Parathyroid adenoma (tissue), 2 donors: Measurements from ENCODE around the gene BEST2.

Experiments used
- H2AFZ ChIP-seq: fragments of 300-600 bp; sonication (generic); one replicate; pipeline ENCODE4 v1.7.0; 2017; ENCODE audit warnings: antibody characterized with exemption, mild to moderate bottlenecking
- H3K27ac ChIP-seq: fragments of 300-600 bp; sonication (generic); one replicate; pipeline ENCODE4 v1.7.0; 2017
- H3K27me3 ChIP-seq: fragments of 300-600 bp; sonication (generic); one replicate; pipeline ENCODE4 v1.7.0; 2017; ENCODE audit warnings: low read length; ENCODE audit not compliant: control insufficient read depth, insufficient read depth
- H3K36me3 ChIP-seq: fragments of 300-600 bp; sonication (generic); one replicate; pipeline ENCODE4 v1.7.0; 2017; ENCODE audit warnings: low read length; ENCODE audit not compliant: control insufficient read depth, insufficient read depth
- H3K4me1 ChIP-seq: fragments of 300-600 bp; sonication (generic); one replicate; pipeline ENCODE4 v1.7.0; 2017; ENCODE audit warnings: control low read depth
- H3K4me2 ChIP-seq: fragments of 300-600 bp; sonication (generic); one replicate; pipeline ENCODE4 v1.7.0; 2017; ENCODE audit warnings: low read length
- H3K4me3 ChIP-seq: fragments of 300-600 bp; sonication (generic); one replicate; pipeline ENCODE4 v1.7.0; 2017; ENCODE audit warnings: low read depth, low read length
- H3K79me2 ChIP-seq: fragments of 300-600 bp; sonication (generic); one replicate; pipeline ENCODE4 v1.7.0; 2017; ENCODE audit warnings: control low read depth
- H3K9ac ChIP-seq: fragments of 300-600 bp; sonication (generic); one replicate; pipeline ENCODE4 v1.7.0; 2017; ENCODE audit warnings: mild to moderate bottlenecking
- H3K9me3 ChIP-seq: fragments of 300-600 bp; sonication (generic); one replicate; pipeline ENCODE4 v1.7.0; 2017; ENCODE audit warnings: low read length; ENCODE audit not compliant: control insufficient read depth
- TF ChIP-seq, protein P1 (sequence below): fragments of 300-600 bp; sonication (generic); IDR thresholded peaks from one replicate; pipeline ENCODE4 v1.7.0; 2017; ENCODE audit warnings: antibody characterized with exemption, mild to moderate bottlenecking
- donor health status: primary hyperparathyroidism.

The BEST2 gene

GRCh38 chr19:12751635-12752034, at the start of gene BEST2:
Gene BEST2 (plus strand): TSS chr19:12751791. CDS start chr19:12752593, 802 bp downstream.
- Histone ChIP-seq H3K79me2 (no peaks in the 10 kb centered on the region), H3K9me3 (no peaks in the 10 kb centered on the region), H3K27me3 (no peaks in the 10 kb centered on the region), H3K4me2 (no peak within 1 kb of the TSS), H3K4me1 (no peaks in the 10 kb centered on the region), H2AFZ (no peak within 1 kb of the TSS), H3K27ac (no peak within 1 kb of the TSS), H3K36me3 (no peaks in the 10 kb centered on the region), H3K4me3 (no peak within 1 kb of the TSS), H3K9ac (no peak within 1 kb of the TSS)
- TF ChIP-seq, protein P1, sequence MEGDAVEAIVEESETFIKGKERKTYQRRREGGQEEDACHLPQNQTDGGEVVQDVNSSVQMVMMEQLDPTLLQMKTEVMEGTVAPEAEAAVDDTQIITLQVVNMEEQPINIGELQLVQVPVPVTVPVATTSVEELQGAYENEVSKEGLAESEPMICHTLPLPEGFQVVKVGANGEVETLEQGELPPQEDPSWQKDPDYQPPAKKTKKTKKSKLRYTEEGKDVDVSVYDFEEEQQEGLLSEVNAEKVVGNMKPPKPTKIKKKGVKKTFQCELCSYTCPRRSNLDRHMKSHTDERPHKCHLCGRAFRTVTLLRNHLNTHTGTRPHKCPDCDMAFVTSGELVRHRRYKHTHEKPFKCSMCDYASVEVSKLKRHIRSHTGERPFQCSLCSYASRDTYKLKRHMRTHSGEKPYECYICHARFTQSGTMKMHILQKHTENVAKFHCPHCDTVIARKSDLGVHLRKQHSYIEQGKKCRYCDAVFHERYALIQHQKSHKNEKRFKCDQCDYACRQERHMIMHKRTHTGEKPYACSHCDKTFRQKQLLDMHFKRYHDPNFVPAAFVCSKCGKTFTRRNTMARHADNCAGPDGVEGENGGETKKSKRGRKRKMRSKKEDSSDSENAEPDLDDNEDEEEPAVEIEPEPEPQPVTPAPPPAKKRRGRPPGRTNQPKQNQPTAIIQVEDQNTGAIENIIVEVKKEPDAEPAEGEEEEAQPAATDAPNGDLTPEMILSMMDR = no peak

DNA sequence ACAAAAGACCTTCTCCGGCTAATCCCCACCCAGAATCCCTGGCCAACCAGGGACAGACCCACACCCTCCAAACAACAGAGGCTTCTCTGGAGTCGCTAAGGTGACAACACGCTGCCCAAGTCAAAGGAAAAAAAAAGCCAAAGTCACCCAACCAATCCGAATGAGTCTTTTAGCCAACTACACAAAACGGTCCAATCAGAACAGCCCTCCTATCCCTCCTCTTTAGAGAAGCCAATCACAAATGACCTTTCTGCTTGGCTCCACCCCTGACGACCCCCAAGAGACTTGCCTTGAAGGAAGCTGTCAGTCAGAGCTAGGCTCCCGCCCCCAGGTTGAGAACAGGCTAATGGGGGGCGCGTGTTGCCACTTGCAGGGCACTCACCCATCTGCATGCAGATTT, 48.5 kb upstream of the BEST2 start:
- no peak overlapping the region for H3K4me2 ChIP-seq
- H3K27me3 ChIP-seq = no peaks in the 10 kb centered on the region

GRCh38 chr19:12705169-12705568, 46.4 kb upstream of the BEST2 start:
- H3K9me3 ChIP-seq = no peaks in the 10 kb centered on the region
- TF ChIP-seq, protein P1 = no peak
- no peaks in the 10 kb centered on the region for H3K36me3 ChIP-seq

More for the DNA sequence above, 48.5 kb upstream of the BEST2 start:
- Histone ChIP-seq H3K9ac (no peak overlapping the region), H3K27ac (no peak overlapping the region), H3K36me3 (no peaks in the 10 kb centered on the region), H3K9me3 (no peaks in the 10 kb centered on the region), H3K4me1 (no peaks in the 10 kb centered on the region), H3K4me3 (no peak overlapping the region), H2AFZ (no peak overlapping the region), H3K79me2 (peaks cover 4% of the 10 kb centered on the region)
- TF ChIP-seq, protein P1 = no peak

DNA sequence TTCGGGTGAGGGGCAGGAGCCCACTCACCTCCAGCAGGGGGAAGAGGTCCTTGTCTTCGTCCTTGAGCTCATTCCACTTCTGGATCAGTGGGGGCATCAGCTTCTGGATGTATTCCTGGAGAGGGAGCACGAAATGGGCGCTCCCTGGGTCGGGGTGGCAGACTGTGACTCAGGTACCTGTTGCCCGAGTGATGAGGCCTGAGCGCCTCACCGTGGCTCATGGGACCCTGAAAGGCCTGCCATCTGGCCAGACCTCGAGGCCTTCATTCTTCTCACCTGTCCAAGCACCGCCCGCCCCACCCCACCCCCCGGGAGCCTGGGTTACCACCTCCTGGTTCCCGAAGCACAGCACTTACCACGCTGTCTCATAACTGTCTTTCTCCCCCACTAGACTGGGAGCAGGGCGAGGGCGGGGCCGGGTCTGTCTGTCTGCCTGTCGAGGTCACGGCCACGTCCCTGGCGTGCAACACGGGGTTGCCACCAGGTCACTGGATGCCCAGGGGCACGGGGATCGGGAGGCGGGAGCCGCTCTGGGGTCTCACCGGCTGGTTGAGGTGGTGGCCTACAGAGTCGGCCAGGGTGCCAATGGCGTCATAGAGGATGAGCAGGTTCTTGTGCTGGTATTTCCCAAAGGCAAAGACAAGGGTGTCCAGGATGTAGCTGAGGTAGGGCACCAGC, 45.8 kb upstream of the BEST2 start:
- Histone ChIP-seq H2AFZ (no peak overlapping the region), H3K4me2 (no peak overlapping the region), H3K27ac (no peak overlapping the region), H3K27me3 (no peaks in the 10 kb centered on the region), H3K9me3 (no peaks in the 10 kb centered on the region), H3K4me1 (no peaks in the 10 kb centered on the region), H3K9ac (no peak overlapping the region), H3K36me3 (no peaks in the 10 kb centered on the region), H3K79me2 (peaks cover 10% of the 10 kb centered on the region), H3K4me3 (no peak overlapping the region)
- TF ChIP-seq, protein P1 = no peak

More at GRCh38 chr19:12705169-12705568, 46.4 kb upstream of the BEST2 start:
- Histone ChIP-seq H3K4me3 (no peak overlapping the region), H3K4me1 (no peaks in the 10 kb centered on the region), H3K4me2 (no peak overlapping the region), H3K27me3 (no peaks in the 10 kb centered on the region), H3K9ac (no peak overlapping the region), H3K79me2 (peaks cover 10% of the 10 kb centered on the region), H2AFZ (no peak overlapping the region), H3K27ac (no peak overlapping the region)

GRCh38 chr19:12706332-12706718, 45.3 kb upstream of the BEST2 start:
- Histone ChIP-seq H3K9me3 (no peaks in the 10 kb centered on the region), H3K9ac (no peak overlapping the region), H3K4me3 (no peak overlapping the region), H3K27ac (no peak overlapping the region), H3K79me2 (peaks cover 10% of the 10 kb centered on the region), H3K36me3 (no peaks in the 10 kb centered on the region), H2AFZ (no peak overlapping the region), H3K4me1 (no peaks in the 10 kb centered on the region), H3K27me3 (no peaks in the 10 kb centered on the region), H3K4me2 (no peak overlapping the region)
- TF ChIP-seq, protein P1 = no peak
